ENCODE measurements around the gene DEPDC4. TPM values are rescaled to one million over a fixed set of nuclear protein-coding genes. Genes with fewer than 3 reads are reported as not detected.
"Not testable (repeated sequence)": the region's sequence is repeated elsewhere in the genome, so short reads cannot be mapped to it uniquely, and the experiment has no call there.

The DEPDC4 gene
- total RNA-seq: 1 to 10 TPM in 1 of 9 donors, under 1 TPM in 6, not detected in 2; 0.33 to 1.3 (median 0.58) TPM
- polyA plus RNA-seq: 1 to 10 TPM in 1 of 2 donors, not detected in 1; 1.1 TPM
- long read RNA-seq, donor 1: 0 reads
- long read RNA-seq, donor 2: 0 reads
- long read RNA-seq, donor 3: 0 reads

DNA sequence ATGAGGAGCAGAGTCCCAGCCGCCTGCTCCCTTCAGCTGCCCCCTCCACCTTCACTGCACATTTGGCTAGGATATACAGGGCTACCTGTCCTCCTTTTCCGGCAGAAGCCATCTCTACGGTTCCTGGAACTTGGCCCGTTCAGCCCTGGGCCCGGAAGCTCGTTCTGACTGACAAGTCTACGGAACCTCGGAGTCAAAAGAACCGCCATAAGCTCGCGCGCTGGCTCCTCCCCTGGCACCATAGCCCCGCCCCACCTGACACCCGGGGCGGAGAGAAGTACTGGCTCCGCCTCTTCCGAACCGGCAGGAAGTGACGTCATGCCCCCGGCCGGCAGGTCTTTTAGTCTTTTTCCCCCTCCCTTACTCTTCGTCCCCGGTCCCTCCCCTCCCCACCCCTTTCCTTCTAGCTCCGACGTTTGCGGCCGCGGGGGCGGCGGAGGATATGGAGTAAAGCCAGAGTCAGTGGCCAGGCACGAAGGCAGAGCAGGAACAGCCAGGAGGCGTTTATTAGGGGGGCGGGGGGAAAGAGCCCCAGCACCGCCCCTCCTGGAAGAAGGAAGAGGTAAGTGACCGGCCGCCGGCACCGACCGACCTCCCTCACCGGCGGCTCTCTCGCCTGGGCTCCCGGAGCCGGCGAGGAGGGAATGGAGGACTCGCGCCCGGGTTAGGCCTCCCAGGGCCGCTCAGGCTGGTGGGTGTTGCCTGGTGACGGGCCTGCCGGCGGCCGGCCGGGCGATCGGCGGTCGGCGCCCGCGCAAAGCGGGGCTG lies at the start of gene DEPDC4, which contains the start of gene SCYL2:
DEPDC4 (minus strand) TSS at position 245 of the 768 bp plus-strand sequence; CDS start at position 242, 3 bp downstream.
SCYL2 (plus strand) TSS at position 343 of the 768 bp plus-strand sequence. CDS start 15,794 bp downstream, outside the sequence.
- ATAC-seq (peak; percentile 97 to 98 (median 98)), DNase-seq (peak; percentile 95 to 97 (median 96))
- intact Hi-C loops (cut with DNase I): loop anchor here in 5 of 10 donors (2.0 to 5.0 kb wide), 6 partner anchors 32 to 290 kb away; partner anchors contain the start of genes ACTR6 (in 4 of the 5) and BLTP3B (in 1 of the 5)
- Histone ChIP-seq H3K4me1 (peaks cover 15 to 46% (median 27%) of the 10 kb centered on the region in 12 donors), H3K27ac (peak within 1 kb of the TSS; percentile 89 to 99 (median 97)), H3K36me3 (no peaks in the 10 kb centered on the region), H3K27me3 (no peaks in the 10 kb centered on the region), H3K9me3 (no peaks in the 10 kb centered on the region), H3K4me3 (peak within 1 kb of the TSS; percentile 74 to 99 (median 92))
- peak in 1 of 2 donors; percentile 59 for TF ChIP-seq POLR2A (IDR thresholded peaks at IDR 0.05)
- TF ChIP-seq, protein P1, sequence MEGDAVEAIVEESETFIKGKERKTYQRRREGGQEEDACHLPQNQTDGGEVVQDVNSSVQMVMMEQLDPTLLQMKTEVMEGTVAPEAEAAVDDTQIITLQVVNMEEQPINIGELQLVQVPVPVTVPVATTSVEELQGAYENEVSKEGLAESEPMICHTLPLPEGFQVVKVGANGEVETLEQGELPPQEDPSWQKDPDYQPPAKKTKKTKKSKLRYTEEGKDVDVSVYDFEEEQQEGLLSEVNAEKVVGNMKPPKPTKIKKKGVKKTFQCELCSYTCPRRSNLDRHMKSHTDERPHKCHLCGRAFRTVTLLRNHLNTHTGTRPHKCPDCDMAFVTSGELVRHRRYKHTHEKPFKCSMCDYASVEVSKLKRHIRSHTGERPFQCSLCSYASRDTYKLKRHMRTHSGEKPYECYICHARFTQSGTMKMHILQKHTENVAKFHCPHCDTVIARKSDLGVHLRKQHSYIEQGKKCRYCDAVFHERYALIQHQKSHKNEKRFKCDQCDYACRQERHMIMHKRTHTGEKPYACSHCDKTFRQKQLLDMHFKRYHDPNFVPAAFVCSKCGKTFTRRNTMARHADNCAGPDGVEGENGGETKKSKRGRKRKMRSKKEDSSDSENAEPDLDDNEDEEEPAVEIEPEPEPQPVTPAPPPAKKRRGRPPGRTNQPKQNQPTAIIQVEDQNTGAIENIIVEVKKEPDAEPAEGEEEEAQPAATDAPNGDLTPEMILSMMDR (IDR thresholded peaks at IDR 0.05): peak in 4 of 12 donors; percentile 14 to 36 (median 22)
- WGBS, 4 donors: 0 to 1% (median 1%) methylated on average over 49 to 62 of the region's 62 CpGs

DNA sequence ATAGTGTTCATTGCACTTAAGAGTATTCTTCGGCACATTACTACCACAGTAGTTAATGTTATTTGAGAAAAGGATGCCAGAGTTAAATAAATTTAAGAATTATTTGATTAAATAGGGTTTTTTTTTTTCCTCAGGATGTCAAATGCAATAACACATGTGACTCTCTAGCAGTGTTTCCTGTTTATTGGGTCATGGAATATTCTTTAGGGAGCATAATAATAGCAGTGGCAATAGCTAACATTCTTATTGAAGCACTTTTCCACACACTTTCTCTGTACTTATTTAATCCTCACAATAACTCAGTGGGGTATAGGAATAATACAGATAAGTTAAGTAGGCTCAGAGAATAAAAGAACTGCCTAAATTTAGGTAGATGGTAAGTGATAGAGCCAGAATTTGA lies 44.4 kb upstream of the DEPDC4 start:
- no peak overlapping the region for H3K4me3 ChIP-seq
- peaks cover 0 to 8% (median 0%) of the 10 kb centered on the region in 12 donors for H3K4me1 ChIP-seq
- H3K27ac ChIP-seq: peak overlapping the region in 4 of 12 donors; percentile 7 to 33 (median 22)
- ATAC-seq (no peak), DNase-seq (no peak)
- peaks cover 0 to 6% (median 0%) of the 10 kb centered on the region in 12 donors for H3K9me3 ChIP-seq
- intact Hi-C loops (cut with DNase I): loop anchor here in 1 of 10 donors (5.0 kb wide), 1 partner anchor 44 kb away; the partner anchor contains the start of genes DEPDC4 and SCYL2
- H3K27me3 ChIP-seq: no peaks in the 10 kb centered on the region
- peaks cover 0 to 58% (median 46%) of the 10 kb centered on the region in 9 donors for H3K36me3 ChIP-seq
- WGBS, 4 donors: 55 to 75% (median 61%) methylated on average over 1 of the region's 1 CpG
- no peak for TF ChIP-seq POLR2A (IDR thresholded peaks at IDR 0.05)
- TF ChIP-seq, protein P1 (IDR thresholded peaks at IDR 0.05): no peak

DNA sequence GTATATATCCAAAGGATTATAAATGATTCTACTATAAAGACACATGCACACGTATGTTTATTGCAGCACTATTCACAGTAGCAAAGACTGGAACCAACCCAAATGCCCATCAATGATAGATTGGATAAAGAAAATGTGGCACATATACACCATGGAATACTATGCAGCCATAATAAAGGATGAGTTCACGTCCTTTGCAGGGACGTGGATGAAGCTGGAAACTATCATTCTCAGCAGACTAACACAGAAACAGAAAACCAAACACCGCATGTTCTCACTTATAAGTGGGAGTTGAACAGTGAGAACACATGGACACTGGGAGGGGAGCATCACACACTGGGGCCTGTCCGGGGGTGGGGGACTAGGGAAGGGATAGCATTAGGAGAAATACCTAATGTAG lies 41.3 kb upstream of the DEPDC4 start:
- H3K4me1 ChIP-seq; intact Hi-C loops (cut with DNase I); ATAC-seq: not testable (repeated sequence)

GRCh38 chr12:100304334-100304733 lies 37.5 kb upstream of the DEPDC4 start:
- H3K27me3 ChIP-seq; H3K27ac ChIP-seq; H3K4me3 ChIP-seq; ATAC-seq; DNase-seq; H3K4me1 ChIP-seq; intact Hi-C loops (cut with DNase I): not testable (repeated sequence)
- Histone ChIP-seq H3K9me3 (peaks cover 0 to 16% (median 0%) of the 10 kb centered on the region in 12 donors), H3K36me3 (peaks cover 0 to 61% (median 34%) of the 10 kb centered on the region in 9 donors)
- 88 to 99% (median 97%) methylated on average over 3 to 7 of the region's 7 CpGs for WGBS, 4 donors

More for the DNA sequence above, 41.3 kb upstream of the DEPDC4 start:
- 95 to 98% (median 96%) methylated on average over 5 of the region's 5 CpGs for WGBS, 4 donors
- not testable (repeated sequence) for DNase-seq, H3K4me3 ChIP-seq, H3K27ac ChIP-seq, H3K27me3 ChIP-seq
- H3K9me3 ChIP-seq: peaks cover 0 to 11% (median 0%) of the 10 kb centered on the region in 12 donors
- H3K36me3 ChIP-seq: peaks cover 0 to 48% (median 36%) of the 10 kb centered on the region in 9 donors

DNA sequence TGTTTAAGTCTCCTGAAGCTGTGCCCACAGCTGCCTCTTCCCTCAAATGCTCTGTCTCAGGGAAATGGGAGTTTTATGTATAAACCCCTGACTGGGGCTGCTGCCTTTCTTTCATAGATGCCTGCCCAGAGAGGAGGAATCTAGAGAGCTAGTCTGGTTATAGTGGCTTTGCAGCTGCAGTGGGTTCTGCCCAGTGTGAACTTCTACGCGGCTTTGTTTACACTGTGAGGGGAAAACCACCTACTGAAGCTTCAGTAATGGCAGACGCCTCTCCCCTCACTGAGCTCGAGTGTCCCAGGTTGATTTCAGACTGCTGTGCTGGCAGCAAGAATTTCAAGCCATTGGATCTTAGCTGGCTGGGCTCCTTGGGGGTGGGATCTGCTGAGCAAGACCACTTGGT lies 37.0 kb upstream of the DEPDC4 start:
- ATAC-seq (no peak), DNase-seq (no peak)
- H3K27me3 ChIP-seq: no peaks in the 10 kb centered on the region
- peaks cover 0 to 16% (median 0%) of the 10 kb centered on the region in 12 donors for H3K9me3 ChIP-seq
- H3K4me1 ChIP-seq: no peaks in the 10 kb centered on the region
- WGBS, 4 donors: 82 to 97% (median 93%) methylated on average over 4 of the region's 4 CpGs
- no peak overlapping the region for H3K27ac ChIP-seq
- TF ChIP-seq POLR2A (IDR thresholded peaks at IDR 0.05): no peak
- intact Hi-C loops (cut with DNase I): no loop called here
- peaks cover 0 to 66% (median 39%) of the 10 kb centered on the region in 9 donors for H3K36me3 ChIP-seq
- no peak overlapping the region for H3K4me3 ChIP-seq
